Measurements from ENCODE around the gene PSMD11.

- TF ChIP-seq CTCF (conservative IDR thresholded peaks at IDR 0.05) (no peak), ZFX (IDR thresholded peaks at IDR 0.05) (no peak)
These were observed 19.0 kb downstream of the PSMD11 start for GRCh38 chr17:32463304-32463703.
